H4 (cell line): ENCODE measurements around the gene FOXD3. TPM values are rescaled to one million over a fixed set of nuclear protein-coding genes. Genes with fewer than 3 reads are reported as not detected.

Source experiments
- DNase-seq: peaks from one replicate; pipeline ENCODE4 v3.0.0-alpha.2; 2015; ENCODE audit warnings: low spot score
- total RNA-seq: library from RNA; depleted of rRNA; stranded (reverse); fragments of >200 nt; shearing (Covaris generic); gene quantifications from 2 replicates; pipeline ENCODE4 v1.2.3, GENCODE V29; 2014; rRNA removed

FOXD3 gene
- 0.06 and 0.53 TPM in 2 replicates for total RNA-seq

GRCh38 chr1:63322114-63322943 is at the start of gene FOXD3:
Gene FOXD3, plus strand, starts transcription at chr1:63322567. Its CDS starts 492 bp downstream, at chr1:63323059.
- DNase-seq = peak; percentile 65

GRCh38 chr1:63272811-63273210 is 49.6 kb upstream of the FOXD3 start:
- DNase-seq = no peak

- no peak for DNase-seq
Measured at GRCh38 chr1:63274371-63274770, 48.0 kb upstream of the FOXD3 start.

GRCh38 chr1:63274979-63275378 is 47.4 kb upstream of the FOXD3 start:
- DNase-seq = no peak

GRCh38 chr1:63276624-63277023 is 45.7 kb upstream of the FOXD3 start:
- no peak for DNase-seq

- no peak for DNase-seq
Measured at GRCh38 chr1:63277195-63278192, 44.9 kb upstream of the FOXD3 start.

GRCh38 chr1:63281753-63282152 is 40.6 kb upstream of the FOXD3 start:
- no peak for DNase-seq

- DNase-seq = no peak
Measured at GRCh38 chr1:63289135-63289534, 33.2 kb upstream of the FOXD3 start.

GRCh38 chr1:63294803-63295594 is 27.4 kb upstream of the FOXD3 start:
- no peak for DNase-seq

GRCh38 chr1:63304410-63304809 is 18.0 kb upstream of the FOXD3 start:
- no peak for DNase-seq

- no peak for DNase-seq
Measured at GRCh38 chr1:63305043-63305442, 17.3 kb upstream of the FOXD3 start.

GRCh38 chr1:63307196-63307794 is 15.1 kb upstream of the FOXD3 start:
- DNase-seq = no peak

GRCh38 chr1:63316598-63316983 is 5.8 kb upstream of the FOXD3 start:
- DNase-seq = no peak

GRCh38 chr1:63316984-63317816 is 5.2 kb upstream of the FOXD3 start:
- peak; percentile 47 for DNase-seq

GRCh38 chr1:63317817-63318152 is 4.6 kb upstream of the FOXD3 start:
- no peak for DNase-seq

- DNase-seq = no peak
Measured at GRCh38 chr1:63318201-63318979, 4.0 kb upstream of the FOXD3 start.

- no peak for DNase-seq
Measured at GRCh38 chr1:63319046-63320021, 3.0 kb upstream of the FOXD3 start.

GRCh38 chr1:63320022-63320721 is 2.2 kb upstream of the FOXD3 start:
- DNase-seq = no peak
